GM03348 (cell line): ENCODE results near the gene TBL2.
"Not testable (repeated sequence)": the region's sequence is repeated elsewhere in the genome, so short reads cannot be mapped to it uniquely, and the experiment has no call there.

Source experiments
- DNase-seq: peaks from one replicate; pipeline ENCODE4 v3.0.0; 2012; ENCODE audit warnings: low spot score

The TBL2 gene

DNA sequence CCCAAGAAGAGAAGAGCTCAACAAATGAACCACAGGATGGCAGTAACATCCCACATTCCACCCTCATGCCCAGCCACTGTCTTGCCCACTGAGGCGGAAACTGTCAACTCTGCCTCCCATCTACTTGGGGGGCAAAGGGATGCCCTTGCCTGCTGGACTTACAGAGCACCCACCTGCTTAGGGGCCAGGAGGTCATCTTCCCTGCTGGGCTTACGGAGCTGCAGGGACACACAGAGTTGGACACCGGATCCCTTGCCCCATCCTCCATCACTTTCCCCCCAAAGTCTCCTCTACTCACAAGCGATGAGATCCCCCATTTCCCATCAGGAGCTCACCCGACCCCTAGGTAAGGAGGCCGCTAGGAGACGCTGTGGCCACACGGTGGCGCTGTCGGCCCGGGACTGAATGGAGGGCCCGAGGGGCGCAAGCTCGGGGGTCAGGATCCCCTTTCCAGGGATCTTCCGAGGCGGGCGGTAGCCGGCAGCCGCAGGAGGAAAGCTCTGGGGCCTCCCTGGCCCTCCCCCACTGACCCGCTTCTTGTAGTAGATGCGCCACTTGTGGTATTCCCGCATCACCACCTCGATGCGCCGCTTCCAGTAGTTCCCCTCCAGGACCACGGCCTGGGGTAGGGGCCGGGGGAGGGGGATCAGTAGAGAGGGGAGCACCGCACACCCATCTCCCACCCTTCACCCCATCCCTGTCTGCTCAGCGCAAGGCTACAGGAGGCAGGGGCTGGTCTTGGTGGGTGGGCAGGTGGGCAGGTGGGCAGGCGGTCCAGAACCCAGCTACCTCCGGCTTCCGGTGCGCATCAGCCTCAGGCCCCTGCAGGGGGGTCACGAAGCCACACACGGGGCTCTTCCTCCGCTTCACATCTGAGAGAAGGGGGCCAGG lies 28.7 kb upstream of the TBL2 start:
- DNase-seq, result peak; percentile 80

- DNase-seq, result no peak
Observed at GRCh38 chr7:73605601-73606220, 27.3 kb upstream of the TBL2 start.

GRCh38 chr7:73602721-73603651 lies 24.6 kb upstream of the TBL2 start:
- no peak for DNase-seq

DNA sequence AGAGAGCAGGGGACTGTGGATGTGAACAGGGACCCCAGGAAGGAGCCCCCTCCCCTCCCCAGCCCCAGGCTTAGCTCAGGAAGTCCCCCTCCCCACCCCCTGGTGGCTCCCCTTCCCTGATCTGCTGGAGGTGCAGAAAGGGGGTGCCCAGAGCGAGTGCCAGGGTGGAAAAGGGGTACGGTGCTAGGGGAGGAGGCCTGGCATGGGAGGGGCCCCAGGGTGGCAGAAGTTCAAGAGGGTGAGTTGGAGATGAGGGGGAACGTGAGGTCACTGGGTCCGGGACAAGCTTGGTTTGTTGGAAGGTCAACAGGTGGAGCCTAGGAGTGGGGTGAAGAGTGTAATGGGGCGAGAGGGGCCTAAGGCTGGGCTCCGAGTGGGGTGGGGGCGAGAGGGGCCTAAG lies 21.5 kb upstream of the TBL2 start:
- DNase-seq, result no peak

DNA sequence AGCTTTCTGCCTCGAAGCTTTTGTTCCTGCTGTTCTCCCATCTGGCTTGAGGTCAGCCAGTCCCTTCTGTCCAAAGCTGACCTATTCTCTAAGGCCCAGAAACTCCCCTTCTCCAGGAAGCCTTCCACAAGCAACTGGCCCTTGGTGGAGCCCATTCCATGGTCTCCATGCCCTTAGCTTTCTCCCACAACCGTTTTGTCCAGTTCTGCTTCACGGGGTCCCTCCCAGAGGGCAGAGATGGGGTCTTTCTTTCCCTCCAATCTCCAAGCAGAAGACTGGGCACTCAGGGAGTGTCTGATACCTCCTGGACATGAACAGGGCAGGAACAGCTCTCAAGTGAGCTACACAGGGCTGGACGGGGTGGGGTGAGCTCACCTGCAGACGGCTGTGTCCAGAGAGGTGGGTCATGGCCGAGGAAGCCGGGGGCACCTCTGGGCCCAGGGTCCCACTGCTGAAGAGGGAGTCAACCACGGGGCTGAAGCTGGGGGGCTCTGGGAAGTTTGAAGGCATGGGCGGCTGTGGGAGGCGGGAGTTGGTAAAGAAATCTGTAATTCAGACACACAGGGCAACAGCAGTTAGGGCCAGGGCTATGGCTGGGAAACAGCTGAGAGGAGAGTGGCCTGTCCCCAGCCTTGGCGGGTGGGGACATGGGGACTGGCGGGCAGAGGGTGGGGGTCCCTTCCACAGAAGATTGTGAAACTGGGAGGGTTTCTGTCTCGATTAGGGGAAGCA lies 20.9 kb upstream of the TBL2 start:
- DNase-seq, result no peak

- no peak for DNase-seq
Observed at GRCh38 chr7:73597978-73598782, 19.8 kb upstream of the TBL2 start.

DNA sequence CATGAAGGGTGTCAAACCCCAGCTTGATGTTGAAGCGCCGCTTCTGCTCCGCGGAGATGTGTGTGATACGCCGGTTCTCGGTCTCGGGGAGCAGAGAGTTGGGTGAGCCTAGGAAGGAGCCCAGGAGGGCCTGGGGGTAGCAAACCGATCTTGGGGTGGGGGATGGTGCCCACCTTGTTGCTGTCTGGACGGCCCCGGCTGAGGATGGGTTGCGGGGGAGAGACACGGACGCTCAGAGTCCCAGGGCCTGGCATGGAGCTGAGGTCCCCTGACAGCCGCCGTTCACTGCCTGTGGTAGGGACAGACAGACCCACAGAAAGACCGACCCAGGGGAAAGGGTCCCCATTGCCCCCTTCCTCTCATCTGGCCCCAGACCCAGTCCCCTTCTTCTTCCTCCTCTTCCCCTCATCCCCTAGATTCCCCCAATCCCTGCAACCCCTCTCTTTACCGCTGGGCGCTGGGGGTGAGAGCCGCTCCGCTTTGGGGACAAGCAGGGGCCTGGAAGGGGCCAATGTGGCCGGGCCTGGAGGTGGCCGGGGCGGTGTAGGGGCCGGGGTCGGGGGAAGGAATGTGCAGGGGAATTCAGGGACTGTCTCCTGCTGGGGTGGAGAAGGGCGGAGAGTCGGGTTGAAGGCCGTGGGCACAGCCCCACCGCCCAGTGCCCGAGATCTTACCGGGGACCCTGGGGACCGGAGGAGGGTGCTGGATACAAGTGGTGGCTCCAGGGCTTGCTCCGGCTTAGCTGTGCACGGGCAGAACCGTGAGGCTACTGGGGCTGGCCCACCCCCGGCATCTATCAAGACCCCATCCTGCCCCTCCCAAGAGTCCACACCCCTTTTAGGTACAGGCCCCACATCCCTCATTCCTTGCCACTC lies 18.0 kb upstream of the TBL2 start:
- no peak for DNase-seq

DNA sequence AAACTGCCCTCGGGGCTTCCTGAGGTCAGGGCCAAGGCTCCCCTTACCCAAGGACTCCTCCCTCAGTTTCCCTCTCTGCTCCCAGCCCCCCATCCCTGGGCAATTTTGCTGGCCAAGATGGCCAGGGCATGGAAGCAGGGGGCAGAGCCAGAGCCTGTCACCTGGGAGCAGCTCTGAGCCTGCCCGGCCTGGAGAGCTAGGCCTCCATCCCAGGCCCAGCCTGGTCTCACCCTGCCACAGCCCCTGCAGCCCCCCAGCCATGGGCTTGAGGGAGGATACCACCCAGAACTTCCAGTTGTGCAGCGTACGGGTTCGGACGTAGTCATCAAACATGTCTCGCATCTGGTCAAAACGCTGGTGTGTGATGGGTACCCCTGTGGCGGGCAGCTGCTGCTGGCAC lies 17.0 kb upstream of the TBL2 start:
- no peak for DNase-seq

DNA sequence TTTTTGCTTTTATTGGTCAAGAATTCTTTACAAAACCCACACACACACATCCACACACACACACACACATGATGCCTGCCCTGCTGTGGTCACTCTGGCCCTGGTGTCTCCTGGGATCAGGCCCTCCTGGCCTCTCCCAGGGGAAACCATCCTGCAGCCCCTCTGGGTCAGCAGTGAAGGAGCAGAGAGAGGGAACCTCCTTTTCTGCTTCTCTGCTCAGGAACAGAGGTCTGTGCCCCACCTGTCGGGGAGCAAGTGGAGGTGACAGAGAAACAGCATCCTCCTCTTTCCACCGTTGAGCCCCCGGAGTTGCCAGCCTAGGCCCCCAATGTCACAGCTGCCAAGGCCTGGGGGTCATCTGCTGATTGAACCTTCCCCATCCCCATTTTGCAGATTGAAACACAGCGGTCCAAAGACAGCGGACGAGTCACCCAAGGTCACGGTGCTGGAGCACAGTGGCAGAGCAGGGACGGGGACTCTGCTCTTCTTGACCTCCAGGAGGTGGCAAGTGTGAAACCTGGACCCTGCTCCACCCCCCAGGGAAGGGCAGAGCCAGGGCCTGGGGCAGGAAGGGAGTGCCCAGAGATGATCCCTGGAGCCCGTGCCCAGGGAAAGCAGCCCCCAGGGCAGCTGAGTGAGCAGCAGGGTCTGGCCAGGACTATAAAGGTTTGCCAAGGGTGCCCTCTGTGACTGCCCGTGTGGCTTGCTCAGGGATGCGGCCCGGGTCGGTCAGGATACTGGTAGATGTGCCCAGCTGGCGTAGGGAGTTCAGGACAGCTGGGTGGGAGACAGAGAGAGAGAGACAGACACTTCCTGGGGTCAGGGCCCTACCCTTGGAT lies 15.0 kb upstream of the TBL2 start:
- no peak for DNase-seq

DNA sequence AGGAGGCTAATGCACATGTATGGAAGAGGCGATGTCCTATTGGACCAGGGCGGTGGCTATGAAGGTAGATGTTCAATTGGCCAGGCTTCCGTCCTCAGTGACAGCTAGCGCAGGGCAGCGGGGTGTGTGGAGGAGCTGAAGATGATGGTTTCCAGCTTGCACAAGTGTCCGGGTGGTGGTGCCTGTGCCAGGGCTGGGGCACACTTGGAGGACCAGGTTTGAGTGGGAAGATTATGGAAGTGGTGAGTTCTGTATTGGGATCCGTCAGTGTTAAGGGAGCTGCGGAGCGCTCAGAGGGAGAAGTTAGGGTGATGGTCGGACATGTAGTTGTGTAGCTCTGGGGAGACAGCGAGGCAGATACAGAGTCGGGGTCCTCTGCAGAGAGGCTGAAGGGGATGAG lies 8.5 kb upstream of the TBL2 start:
- no peak for DNase-seq

DNA sequence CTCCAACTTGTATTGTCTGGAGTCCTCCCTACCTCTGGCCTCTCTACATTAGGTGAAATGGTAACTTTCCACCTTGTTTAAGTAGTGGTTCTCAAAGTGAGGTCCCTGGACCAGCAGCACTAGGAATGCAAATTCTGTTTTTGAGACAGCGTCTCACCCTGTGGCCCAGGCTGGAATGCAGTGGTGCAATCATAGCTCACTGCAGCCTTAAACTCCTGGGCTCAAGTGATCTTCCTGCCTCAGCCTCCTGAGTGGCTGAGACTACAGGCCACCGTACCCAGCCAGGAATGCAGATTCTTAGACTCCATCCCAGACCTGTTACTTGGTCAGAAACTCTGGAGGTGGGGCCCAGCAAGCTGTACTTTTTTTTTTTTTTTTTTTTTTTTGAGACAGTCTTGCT lies 6.8 kb upstream of the TBL2 start:
- DNase-seq, result no peak

- no peak for DNase-seq
Observed at GRCh38 chr7:73582664-73583202, 4.4 kb upstream of the TBL2 start.

DNA sequence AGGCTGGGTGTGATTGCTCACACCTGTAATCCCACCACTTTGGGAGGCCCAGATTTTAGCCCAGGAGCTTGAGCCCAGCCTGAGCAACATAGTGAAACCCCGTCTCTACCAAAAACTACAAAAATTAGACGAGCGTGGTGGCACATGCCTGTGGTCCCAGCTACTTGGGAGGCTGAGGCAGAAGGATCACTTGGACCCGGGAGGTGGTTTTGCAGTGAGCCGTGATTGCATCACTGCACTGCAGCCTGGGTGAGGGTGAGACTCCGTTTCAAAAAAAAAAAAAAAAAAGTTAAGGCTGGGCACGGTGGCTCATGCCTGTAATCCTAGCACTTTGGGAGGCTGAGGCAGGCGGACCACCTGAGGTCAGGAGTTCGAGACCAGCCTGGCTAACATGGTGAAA lies 2.6 kb upstream of the TBL2 start:
- not testable (repeated sequence) for DNase-seq

DNA sequence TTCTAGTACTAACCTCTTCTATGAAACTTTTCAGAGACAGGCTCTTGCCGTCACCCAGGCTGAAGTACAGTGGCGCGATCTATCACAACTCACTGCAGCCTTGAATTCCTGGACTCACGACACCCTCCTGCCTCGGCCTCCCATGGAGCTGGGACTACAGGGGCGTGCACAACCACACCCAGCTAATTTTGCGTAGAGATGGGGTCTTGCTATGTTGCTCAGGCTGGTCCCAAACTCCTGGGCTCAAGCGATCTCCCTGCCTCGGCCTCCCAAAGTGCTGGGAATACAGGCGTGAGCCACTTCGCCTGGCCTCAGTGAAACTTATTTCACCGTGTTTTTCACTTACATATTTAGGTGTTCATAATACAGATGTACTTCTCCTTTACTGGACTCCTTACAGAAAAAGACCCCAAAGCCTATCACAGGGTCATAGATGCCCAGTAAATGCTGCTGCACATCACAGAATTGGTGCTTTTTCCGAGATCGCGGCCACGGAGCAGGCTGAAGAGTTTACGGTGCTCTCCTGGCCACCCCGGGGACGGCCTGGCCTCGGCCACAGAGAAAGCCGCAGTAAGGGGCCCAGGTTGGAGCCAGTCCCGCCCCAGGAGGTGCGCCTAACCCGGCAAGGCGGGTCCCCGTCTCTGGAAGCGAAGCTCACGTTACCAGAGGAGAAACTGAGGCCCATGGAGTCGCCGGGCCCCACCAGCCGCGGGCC lies 595 bp downstream of the TBL2 start:
- DNase-seq, result no peak

- DNase-seq, result no peak
Observed at GRCh38 chr7:73573791-73574190, 4.6 kb downstream of the TBL2 start.

DNA sequence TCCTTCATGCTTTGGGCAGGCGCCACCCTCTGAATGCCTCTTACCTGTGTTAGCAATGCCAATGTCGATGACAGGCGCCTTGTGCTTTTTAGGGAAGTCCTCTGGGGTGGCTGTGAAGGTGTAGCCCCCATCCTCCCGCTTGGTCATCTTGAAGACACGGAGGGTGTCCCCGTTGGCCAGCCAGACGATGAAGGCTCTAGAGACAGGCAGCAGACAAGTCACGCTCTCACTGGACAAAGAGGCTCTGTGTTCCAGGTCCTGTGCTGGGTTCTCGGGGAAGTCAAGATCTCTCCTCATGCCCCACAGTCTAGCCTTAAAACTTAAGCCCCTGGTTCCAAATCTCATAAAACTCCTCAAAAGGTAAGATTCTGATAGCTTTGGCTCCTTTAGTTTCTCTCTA lies 5.1 kb downstream of the TBL2 start:
- DNase-seq, result no peak

DNA sequence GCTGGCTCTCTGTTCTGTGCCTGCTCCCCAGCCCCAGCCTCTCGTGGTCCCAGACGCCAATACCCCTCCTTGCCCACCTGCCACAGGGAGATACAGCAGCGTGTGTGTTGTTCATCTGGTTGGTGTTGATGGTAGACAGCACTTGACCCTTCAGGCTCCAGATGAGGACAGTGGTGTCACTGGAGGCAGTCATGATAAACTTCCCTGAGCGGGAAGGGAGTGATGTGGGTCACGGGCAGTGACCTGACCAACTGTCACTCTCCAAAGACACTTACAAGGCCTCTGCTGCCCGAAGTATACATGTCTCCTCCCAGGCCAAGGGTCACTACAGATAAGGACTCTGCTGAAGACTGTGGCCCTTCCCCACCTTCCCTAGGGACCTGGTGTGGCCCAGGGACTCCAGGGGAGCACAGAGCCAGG lies 5.6 kb downstream of the TBL2 start:
- DNase-seq, result no peak

- no peak for DNase-seq
Observed at GRCh38 chr7:73570977-73571376, 7.4 kb downstream of the TBL2 start.
